ENCODE measurements around the gene GPC6.

DNA sequence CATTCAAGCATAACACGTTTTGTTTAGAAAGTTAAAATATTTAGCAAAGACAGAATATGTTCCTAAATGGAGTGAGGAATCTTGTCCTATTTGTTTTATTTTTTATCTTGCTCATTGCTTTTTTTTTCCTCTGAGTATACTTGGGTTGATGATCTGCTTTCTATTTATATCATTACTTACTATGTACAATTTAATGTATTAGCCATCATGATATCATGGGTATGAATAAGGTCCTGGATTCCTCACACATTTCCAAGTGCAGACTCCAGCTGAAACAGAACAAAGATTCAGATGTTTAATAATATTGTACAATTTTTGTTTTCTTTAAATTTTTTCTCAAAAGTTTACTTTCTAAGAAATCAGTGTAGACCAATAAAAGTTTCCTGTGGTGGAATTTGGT lies 388.2 kb downstream of the GPC6 start:
- TF ChIP-seq, protein P1, sequence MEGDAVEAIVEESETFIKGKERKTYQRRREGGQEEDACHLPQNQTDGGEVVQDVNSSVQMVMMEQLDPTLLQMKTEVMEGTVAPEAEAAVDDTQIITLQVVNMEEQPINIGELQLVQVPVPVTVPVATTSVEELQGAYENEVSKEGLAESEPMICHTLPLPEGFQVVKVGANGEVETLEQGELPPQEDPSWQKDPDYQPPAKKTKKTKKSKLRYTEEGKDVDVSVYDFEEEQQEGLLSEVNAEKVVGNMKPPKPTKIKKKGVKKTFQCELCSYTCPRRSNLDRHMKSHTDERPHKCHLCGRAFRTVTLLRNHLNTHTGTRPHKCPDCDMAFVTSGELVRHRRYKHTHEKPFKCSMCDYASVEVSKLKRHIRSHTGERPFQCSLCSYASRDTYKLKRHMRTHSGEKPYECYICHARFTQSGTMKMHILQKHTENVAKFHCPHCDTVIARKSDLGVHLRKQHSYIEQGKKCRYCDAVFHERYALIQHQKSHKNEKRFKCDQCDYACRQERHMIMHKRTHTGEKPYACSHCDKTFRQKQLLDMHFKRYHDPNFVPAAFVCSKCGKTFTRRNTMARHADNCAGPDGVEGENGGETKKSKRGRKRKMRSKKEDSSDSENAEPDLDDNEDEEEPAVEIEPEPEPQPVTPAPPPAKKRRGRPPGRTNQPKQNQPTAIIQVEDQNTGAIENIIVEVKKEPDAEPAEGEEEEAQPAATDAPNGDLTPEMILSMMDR (IDR thresholded peaks at IDR 0.05): no peak
- no peak for TF ChIP-seq POLR2A (IDR thresholded peaks at IDR 0.05)

Measured in uterus (tissue), 2 donors.